Subcutaneous abdominal adipose tissue (tissue), 5 donors: ENCODE data around the gene FAM107B.
"Not testable (repeated sequence)": the region's sequence is repeated elsewhere in the genome, so short reads cannot be mapped to it uniquely, and the experiment has no call there.

Experiments used
- H3K27ac ChIP-seq: one replicate; pipeline ENCODE4 v1.7.0; 2013; ENCODE audit warnings: low read depth, mild to moderate bottlenecking, inconsistent platforms, low read length, moderate library complexity
- H3K27me3 ChIP-seq, 5 donors: one replicate each; pipeline ENCODE4 v1.7.0; 2013; ENCODE audit warnings: low read length in 5 of 5, inconsistent platforms in 1 of 5; ENCODE audit not compliant: control insufficient read depth in 5 of 5, insufficient read depth in 4 of 5
- H3K36me3 ChIP-seq, 5 donors: one replicate each; pipeline ENCODE4 v1.7.0; 2013; ENCODE audit warnings: low read length in 5 of 5; ENCODE audit not compliant: control insufficient read depth in 5 of 5, insufficient read depth in 5 of 5
- H3K4me1 ChIP-seq, 5 donors: one replicate each; pipeline ENCODE4 v1.7.0; 2013; ENCODE audit warnings: low read length in 5 of 5, mild to moderate bottlenecking in 3 of 5, moderate library complexity in 1 of 5; ENCODE audit not compliant: control insufficient read depth in 5 of 5, insufficient read depth in 5 of 5
- H3K4me3 ChIP-seq, 5 donors: one replicate each; pipeline ENCODE4 v1.7.0; 2013; ENCODE audit warnings: low read length in 5 of 5, low read depth in 1 of 5
- H3K9ac ChIP-seq, 5 donors: one replicate each; pipeline ENCODE4 v1.7.0; 2013; ENCODE audit warnings: low read length in 5 of 5, mild to moderate bottlenecking in 4 of 5, moderate library complexity in 3 of 5
- H3K9me3 ChIP-seq, 5 donors: one replicate each; pipeline ENCODE4 v1.7.0; 2013; ENCODE audit warnings: low read length in 5 of 5; ENCODE audit not compliant: control insufficient read depth in 5 of 5
- donor health status: healthy.
- donor health status: healthy.
- donor health status: healthy.
- donor health status: healthy.
- donor health status: healthy.

The FAM107B gene

GRCh38 chr10:14697281-14697680 lies 77.4 kb downstream of the FAM107B start:
- Histone ChIP-seq H3K4me1 (peaks cover 0 to 12% (median 8%) of the 10 kb centered on the region in 5 donors), H3K9ac (no peak overlapping the region), H3K27me3 (no peaks in the 10 kb centered on the region), H3K27ac (no peak overlapping the region), H3K36me3 (no peaks in the 10 kb centered on the region), H3K9me3 (peaks cover 0 to 5% (median 0%) of the 10 kb centered on the region in 5 donors), H3K4me3 (no peak overlapping the region)

GRCh38 chr10:14696821-14697220 lies 77.9 kb downstream of the FAM107B start:
- H3K27me3 ChIP-seq, result no peaks in the 10 kb centered on the region
- no peak overlapping the region for H3K27ac ChIP-seq
- H3K4me1 ChIP-seq, result peaks cover 0 to 11% (median 8%) of the 10 kb centered on the region in 5 donors
- no peaks in the 10 kb centered on the region for H3K36me3 ChIP-seq
- peaks cover 0 to 5% (median 0%) of the 10 kb centered on the region in 5 donors for H3K9me3 ChIP-seq
- no peak overlapping the region for H3K9ac ChIP-seq
- H3K4me3 ChIP-seq, result no peak overlapping the region

GRCh38 chr10:14695847-14696480 lies 78.7 kb downstream of the FAM107B start:
- Histone ChIP-seq H3K4me1 (peaks cover 0 to 11% (median 8%) of the 10 kb centered on the region in 5 donors), H3K27ac (no peak overlapping the region), H3K4me3 (no peak overlapping the region), H3K27me3 (no peaks in the 10 kb centered on the region), H3K9me3 (peaks cover 0 to 5% (median 0%) of the 10 kb centered on the region in 5 donors), H3K9ac (no peak overlapping the region), H3K36me3 (no peaks in the 10 kb centered on the region)

GRCh38 chr10:14693891-14694290 lies 80.8 kb downstream of the FAM107B start:
- Histone ChIP-seq H3K27ac (no peak overlapping the region), H3K9me3 (no peaks in the 10 kb centered on the region), H3K9ac (no peak overlapping the region), H3K4me1 (peaks cover 0 to 11% (median 8%) of the 10 kb centered on the region in 5 donors), H3K27me3 (no peaks in the 10 kb centered on the region), H3K4me3 (no peak overlapping the region), H3K36me3 (no peaks in the 10 kb centered on the region)

GRCh38 chr10:14692344-14693076 lies 82.2 kb downstream of the FAM107B start:
- H3K4me1 ChIP-seq, result peaks cover 0 to 15% (median 8%) of the 10 kb centered on the region in 5 donors
- H3K4me3 ChIP-seq, result no peak overlapping the region
- H3K27me3 ChIP-seq, result no peaks in the 10 kb centered on the region
- H3K9ac ChIP-seq, result no peak overlapping the region
- no peaks in the 10 kb centered on the region for H3K36me3 ChIP-seq
- H3K27ac ChIP-seq, result no peak overlapping the region
- H3K9me3 ChIP-seq, result no peaks in the 10 kb centered on the region

GRCh38 chr10:14691359-14691758 lies 83.3 kb downstream of the FAM107B start:
- Histone ChIP-seq H3K36me3 (no peaks in the 10 kb centered on the region), H3K27me3 (no peaks in the 10 kb centered on the region), H3K9ac (no peak overlapping the region), H3K4me1 (peaks cover 0 to 4% (median 3%) of the 10 kb centered on the region in 5 donors), H3K4me3 (no peak overlapping the region), H3K9me3 (no peaks in the 10 kb centered on the region), H3K27ac (no peak overlapping the region)

GRCh38 chr10:14688606-14689005 lies 86.1 kb downstream of the FAM107B start:
- Histone ChIP-seq H3K4me1 (peaks cover 0 to 11% (median 4%) of the 10 kb centered on the region in 5 donors), H3K4me3 (no peak overlapping the region), H3K9me3 (peaks cover 0 to 2% (median 0%) of the 10 kb centered on the region in 5 donors), H3K36me3 (no peaks in the 10 kb centered on the region), H3K27ac (no peak overlapping the region), H3K27me3 (no peaks in the 10 kb centered on the region), H3K9ac (no peak overlapping the region)

GRCh38 chr10:14688189-14688588 lies 86.5 kb downstream of the FAM107B start:
- H3K9ac ChIP-seq, H3K9me3 ChIP-seq, H3K36me3 ChIP-seq, H3K27ac ChIP-seq, H3K4me3 ChIP-seq, H3K27me3 ChIP-seq: not testable (repeated sequence)
- H3K4me1 ChIP-seq, result peaks cover 0 to 15% (median 8%) of the 10 kb centered on the region in 5 donors

- Histone ChIP-seq H3K9ac (no peak overlapping the region), H3K4me1 (peaks cover 0 to 19% (median 12%) of the 10 kb centered on the region in 5 donors), H3K4me3 (no peak overlapping the region), H3K27me3 (no peaks in the 10 kb centered on the region), H3K27ac (no peak overlapping the region), H3K9me3 (peaks cover 0 to 2% (median 0%) of the 10 kb centered on the region in 5 donors), H3K36me3 (no peaks in the 10 kb centered on the region)
These were observed 87.4 kb downstream of the FAM107B start for GRCh38 chr10:14687340-14687739.

- H3K27ac ChIP-seq, result no peak overlapping the region
- H3K9ac ChIP-seq, result no peak overlapping the region
- peaks cover 0 to 19% (median 12%) of the 10 kb centered on the region in 5 donors for H3K4me1 ChIP-seq
- H3K36me3 ChIP-seq, result no peaks in the 10 kb centered on the region
- H3K9me3 ChIP-seq, result peaks cover 0 to 2% (median 0%) of the 10 kb centered on the region in 5 donors
- no peak overlapping the region for H3K4me3 ChIP-seq
- no peaks in the 10 kb centered on the region for H3K27me3 ChIP-seq
These were observed 88.3 kb downstream of the FAM107B start for GRCh38 chr10:14686356-14686755.
